ENCODE measurements around the gene RPS26. TPM values are rescaled to one million over a fixed set of nuclear protein-coding genes. Genes with fewer than 3 reads are reported as not detected.

Gene RPS26
- total and polyA plus RNA-seq, 9 of the 15 experiments (the other 6 are each of a cell fraction or from before 2014, with no cell fraction given) = 70.2 to 1,589 (median 852) TPM

- peak; percentile 70; the same call in 1 of the 2 replicates for TF ChIP-seq ZNF407 (IDR thresholded peaks at IDR 0.05; ENCODE audit: low read depth)
- no peak; the same call in none of the 2 replicates for TF ChIP-seq DEAF1 (CRISPR knock-in tag; IDR thresholded peaks at IDR 0.05)
- no peak for TF ChIP-seq HNRNPL (IDR thresholded peaks at IDR 0.05; ENCODE audit: low read depth, low read length)
- peak; percentile 92 for TF ChIP-seq SMAD1 (IDR thresholded peaks at IDR 0.05; ENCODE audit: low read depth, low read length, partially characterized antibody)
- peak; percentile 90 for TF ChIP-seq E2F8 (IDR thresholded peaks at IDR 0.05; ENCODE audit: low read depth, partially characterized antibody)
- no peak for TF ChIP-seq HMG20B (CRISPR knock-in tag; IDR thresholded peaks at IDR 0.05)
- no peak for TF ChIP-seq CBFA2T2 (conservative IDR thresholded peaks at IDR 0.05)
- peak; percentile 73 for TF ChIP-seq CHAMP1 (IDR thresholded peaks at IDR 0.05)
- TF ChIP-seq PHTF2 (CRISPR knock-in tag; IDR thresholded peaks at IDR 0.05) = 0 out of 2 replicates have a peak, but pooled peaks have one; percentile 27
- TF ChIP-seq ZNF589 (CRISPR knock-in tag; IDR thresholded peaks at IDR 0.05; ENCODE audit: low read depth) = peak; percentile 94
Observed at GRCh38 chr12:56041552-56042429, at the start of gene RPS26 (continued).
